WI38 (cell line): ENCODE results near the gene WWOX.

Source experiments
- H3K4me3 ChIP-seq: 2 replicates; pipeline ENCODE4 v1.5.1; 2011; ENCODE audit warnings: low read depth, mild to moderate bottlenecking, control low read depth, low read length
- TF ChIP-seq, protein P1 (sequence below): IDR thresholded peaks from 2 replicates; pipeline ENCODE4 v1.5.1; 2012; ENCODE audit warnings: low read depth, mild to moderate bottlenecking, control low read depth, low read length

The WWOX gene

DNA sequence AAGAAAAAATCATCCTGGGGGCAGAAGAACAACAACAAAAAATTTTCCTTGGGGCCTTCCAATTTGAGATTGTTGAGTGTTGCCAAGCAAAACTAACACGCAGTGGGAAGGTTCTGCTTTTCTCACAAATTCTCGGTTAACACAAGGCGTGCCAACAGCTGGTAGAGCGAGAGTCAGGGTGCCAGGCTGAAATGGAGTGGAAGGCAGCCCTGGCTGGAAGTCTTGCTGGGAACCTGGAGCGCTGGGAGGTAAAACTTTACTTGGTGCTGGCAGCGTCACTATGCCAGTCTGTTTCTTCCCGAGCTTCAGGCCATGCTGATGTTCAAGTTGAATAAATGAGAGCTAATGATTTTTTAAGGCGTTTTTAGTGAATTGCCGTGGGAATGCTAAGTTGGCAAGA, 189.4 kb downstream of the WWOX start:
- TF ChIP-seq, protein P1, sequence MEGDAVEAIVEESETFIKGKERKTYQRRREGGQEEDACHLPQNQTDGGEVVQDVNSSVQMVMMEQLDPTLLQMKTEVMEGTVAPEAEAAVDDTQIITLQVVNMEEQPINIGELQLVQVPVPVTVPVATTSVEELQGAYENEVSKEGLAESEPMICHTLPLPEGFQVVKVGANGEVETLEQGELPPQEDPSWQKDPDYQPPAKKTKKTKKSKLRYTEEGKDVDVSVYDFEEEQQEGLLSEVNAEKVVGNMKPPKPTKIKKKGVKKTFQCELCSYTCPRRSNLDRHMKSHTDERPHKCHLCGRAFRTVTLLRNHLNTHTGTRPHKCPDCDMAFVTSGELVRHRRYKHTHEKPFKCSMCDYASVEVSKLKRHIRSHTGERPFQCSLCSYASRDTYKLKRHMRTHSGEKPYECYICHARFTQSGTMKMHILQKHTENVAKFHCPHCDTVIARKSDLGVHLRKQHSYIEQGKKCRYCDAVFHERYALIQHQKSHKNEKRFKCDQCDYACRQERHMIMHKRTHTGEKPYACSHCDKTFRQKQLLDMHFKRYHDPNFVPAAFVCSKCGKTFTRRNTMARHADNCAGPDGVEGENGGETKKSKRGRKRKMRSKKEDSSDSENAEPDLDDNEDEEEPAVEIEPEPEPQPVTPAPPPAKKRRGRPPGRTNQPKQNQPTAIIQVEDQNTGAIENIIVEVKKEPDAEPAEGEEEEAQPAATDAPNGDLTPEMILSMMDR: no peak
- no peak overlapping the region for H3K4me3 ChIP-seq

DNA sequence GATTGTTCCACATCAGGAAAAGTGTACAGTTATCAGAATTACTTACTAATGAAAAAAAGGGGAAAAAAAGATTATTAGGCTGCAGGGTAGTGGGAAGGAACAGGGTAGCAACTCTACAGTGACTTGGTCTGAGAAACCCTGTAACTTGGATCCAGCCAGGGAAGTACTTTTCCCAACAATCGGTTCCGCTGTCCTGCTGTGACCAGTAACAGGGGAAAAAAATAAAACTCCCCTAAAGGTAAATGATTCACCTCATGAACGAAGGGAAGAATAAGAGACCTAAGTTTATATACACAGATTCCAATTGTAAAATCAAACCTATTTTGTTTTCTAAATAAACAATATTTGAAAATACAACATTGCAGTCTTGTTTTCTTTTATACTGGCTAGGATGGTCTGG, 189.9 kb downstream of the WWOX start:
- H3K4me3 ChIP-seq: no peak overlapping the region
- TF ChIP-seq, protein P1: no peak

DNA sequence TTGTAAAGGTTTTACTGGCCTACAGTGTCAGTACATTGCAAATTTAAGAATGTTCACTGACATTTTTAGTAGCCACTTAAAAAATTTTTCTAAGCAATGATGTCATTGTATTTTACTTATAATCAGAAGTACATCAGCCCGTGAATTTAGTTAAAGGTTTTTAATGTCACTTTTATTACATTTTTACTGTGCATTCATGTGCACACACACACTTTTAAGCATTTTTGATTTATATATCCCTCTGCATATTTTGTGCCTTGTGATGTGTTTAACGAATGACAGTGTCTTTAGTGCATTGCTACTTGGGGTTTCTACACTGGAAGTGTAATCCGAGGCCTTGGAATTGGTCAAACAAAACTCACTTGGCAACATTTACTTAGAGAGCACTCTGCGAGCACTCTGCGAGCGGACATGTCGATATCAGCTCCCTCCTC, 190.4 kb downstream of the WWOX start:
- no peak overlapping the region for H3K4me3 ChIP-seq
- TF ChIP-seq, protein P1: no peak

DNA sequence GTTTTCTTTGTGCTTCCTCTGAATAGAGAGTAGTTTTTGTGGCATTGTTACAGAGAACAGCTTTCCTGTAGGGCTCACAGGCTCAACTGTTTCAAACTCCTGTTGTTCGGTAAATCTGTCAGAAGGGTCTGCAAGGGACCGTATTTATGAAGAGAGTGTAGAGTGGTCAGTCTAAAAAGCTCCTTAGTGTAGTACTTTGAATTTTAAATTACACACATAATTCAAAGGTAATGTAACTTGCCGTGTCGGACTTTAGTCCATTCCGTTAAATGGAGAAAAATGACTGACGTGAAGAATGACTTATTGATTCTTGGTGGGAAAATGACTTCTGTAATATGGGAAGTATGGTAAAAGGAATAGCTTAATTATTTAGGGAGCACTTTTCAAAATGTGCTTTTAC, 190.9 kb downstream of the WWOX start:
- no peak overlapping the region for H3K4me3 ChIP-seq
- TF ChIP-seq, protein P1: no peak

DNA sequence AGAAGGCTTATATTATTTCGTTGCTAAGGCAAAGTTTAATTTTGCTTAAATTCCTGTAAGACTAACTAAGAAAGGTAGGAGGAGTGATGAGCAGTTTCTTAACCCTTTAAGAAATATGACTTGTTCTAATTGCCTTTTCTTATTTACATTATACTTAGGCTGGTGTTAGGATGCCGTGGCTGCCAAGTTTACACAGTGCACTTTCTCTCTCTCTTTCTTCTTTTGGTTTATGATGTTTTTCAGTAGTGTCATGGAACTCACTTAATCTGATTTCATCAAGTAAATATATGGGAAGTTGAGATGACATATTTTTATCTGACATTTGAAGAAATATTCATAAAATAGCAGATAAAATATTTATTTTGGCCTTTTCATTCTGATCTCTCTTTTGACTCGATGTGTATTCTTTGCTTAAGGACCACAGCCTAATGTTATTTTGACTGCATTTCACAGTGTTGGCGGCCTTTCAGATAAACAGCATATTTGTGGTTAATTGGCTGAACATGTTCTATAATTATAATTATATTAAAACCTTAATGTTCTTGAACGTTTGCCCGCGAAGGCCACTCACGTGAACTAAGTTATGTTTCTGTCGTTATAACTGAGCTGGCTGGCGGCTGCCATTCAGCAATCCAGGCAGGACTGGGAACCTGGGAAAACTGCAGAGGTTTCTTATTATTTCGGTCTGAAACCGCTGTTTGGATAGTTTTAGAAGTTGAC, 191.6 kb downstream of the WWOX start:
- TF ChIP-seq, protein P1: no peak
- no peak overlapping the region for H3K4me3 ChIP-seq

DNA sequence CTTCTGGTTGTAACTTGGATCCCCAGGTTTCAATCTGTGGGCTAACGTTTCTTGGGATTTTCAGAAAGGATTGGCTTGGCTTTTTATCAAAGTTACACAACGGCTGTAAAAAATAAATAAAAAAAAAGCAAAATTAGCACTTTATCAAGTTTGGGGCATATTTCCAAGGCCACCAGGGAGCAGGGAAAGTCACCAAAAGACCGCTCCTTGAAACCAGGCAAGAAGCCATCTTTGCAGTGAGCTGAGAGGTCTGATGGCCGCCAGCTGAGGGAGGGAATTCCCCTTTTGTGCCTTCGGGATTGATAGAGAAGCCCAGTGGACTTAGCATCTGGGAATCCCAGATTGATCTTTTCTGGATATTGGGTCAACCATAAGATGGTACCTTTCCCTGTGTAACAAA, 192.2 kb downstream of the WWOX start:
- H3K4me3 ChIP-seq: no peak overlapping the region
- TF ChIP-seq, protein P1: no peak

DNA sequence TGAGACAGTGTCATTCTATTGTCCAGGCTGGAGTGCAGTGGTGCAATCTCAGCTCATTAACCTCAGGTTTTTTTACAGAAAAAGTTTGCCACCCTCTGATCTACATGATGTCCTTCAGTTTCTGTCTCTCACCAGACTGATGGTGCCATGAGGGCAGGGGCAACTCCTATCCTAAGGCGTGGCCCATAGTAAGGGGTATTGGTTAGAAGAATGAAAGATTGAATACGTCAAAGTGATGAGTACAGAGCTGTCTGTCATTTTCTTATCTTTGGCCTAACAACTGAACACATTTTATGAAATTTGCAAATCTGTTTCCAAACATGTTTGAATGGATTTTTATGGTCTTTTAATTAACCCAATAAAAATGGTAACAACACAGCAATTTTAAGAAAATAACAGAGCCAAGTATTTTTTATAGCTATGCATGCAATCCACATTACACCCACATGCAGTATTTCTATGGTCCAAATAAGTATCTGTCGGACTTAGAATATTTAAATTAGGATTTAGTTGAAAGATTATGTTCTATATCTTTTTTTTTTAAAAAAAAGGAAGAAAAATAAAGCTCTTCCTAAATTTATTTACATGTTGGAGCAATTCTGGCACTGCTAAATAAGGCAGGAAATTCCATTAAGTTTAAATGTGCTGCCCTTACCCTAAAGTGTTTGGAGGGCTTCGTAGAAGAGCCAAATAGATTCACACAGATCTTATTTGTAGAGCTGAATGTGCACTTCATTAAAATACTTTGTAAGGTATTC, 192.8 kb downstream of the WWOX start:
- H3K4me3 ChIP-seq: no peak overlapping the region
- TF ChIP-seq, protein P1: no peak
